Tibial artery (tissue), 4 donors: ENCODE results near the gene BCL6B.

Experiments used
- DNase-seq, 2 donors: peaks; one replicate each; pipeline ENCODE4 v3.0.0-alpha.2; 2019
- H3K27ac ChIP-seq, 2 donors: fragments of 200-600 bp; sonication (generic) in 1 of 2; 1 replicate in 1 of 2; 2 replicates in 1 of 2; pipeline ENCODE4 v1.5.1; 2018 to 2019; ENCODE audit warnings: mild to moderate bottlenecking in 1 of 2
- H3K27me3 ChIP-seq, 2 donors: fragments of 200-600 bp; sonication (generic) in 1 of 2; one replicate each; pipeline versions ENCODE4 v1.5.1 to v1.6.0; 2016 to 2019
- H3K36me3 ChIP-seq, 3 donors: fragments of 200-600 bp; sonication (generic) in 2 of 3; one replicate each; pipeline ENCODE4 v1.5.1; 2016 to 2019; ENCODE audit warnings: mild to moderate bottlenecking in 2 of 3
- H3K4me1 ChIP-seq, 4 donors: fragments of 200-600 bp; sonication (generic) in 2 of 4; 1 replicate in 3 of 4; 2 replicates in 1 of 4; pipeline ENCODE4 v1.5.1; 2016 to 2019
- H3K4me3 ChIP-seq, 2 donors: fragments of 200-600 bp; sonication (generic) in 1 of 2; 1 replicate in 1 of 2; 2 replicates in 1 of 2; pipeline ENCODE4 v1.5.1; 2018 to 2019; ENCODE audit warnings: mild to moderate bottlenecking in 2 of 2
- H3K9me3 ChIP-seq, 3 donors: fragments of 200-600 bp; sonication (generic) in 1 of 3; one replicate each; pipeline ENCODE4 v1.5.1; 2016 to 2019
- CTCF ChIP-seq, 2 experiments: fragments of 200-600 bp in 1 of 2; fragments of 450-650 bp in 1 of 2; IDR thresholded peaks; one replicate each; pipeline ENCODE4 v1.5.1; 2017 to 2019; ENCODE audit warnings: antibody characterized with exemption in 2 of 2, mild to moderate bottlenecking in 1 of 2, moderate library complexity in 1 of 2
- intact Hi-C: fragments of 100-400 bp; cut with DNase I; formaldehyde crosslinking; loops from one replicate; pipeline ENCODE4 v1.15.0; 2023; ENCODE audit warnings: low total_unique reads

BCL6B gene

GRCh38 chr17:7064261-7064660, 41.4 kb downstream of the BCL6B start:
- H3K9me3 ChIP-seq, result peaks cover 0 to 15% (median 11%) of the 10 kb centered on the region in 3 donors
- H3K27me3 ChIP-seq, result peaks cover 0 to 16% of the 10 kb centered on the region in 2 donors
- no peaks in the 10 kb centered on the region for H3K36me3 ChIP-seq
- intact Hi-C loops, result no loop called here
- H3K27ac ChIP-seq, result no peak overlapping the region
- H3K4me3 ChIP-seq, result no peak overlapping the region
- H3K4me1 ChIP-seq, result no peaks in the 10 kb centered on the region
- DNase-seq, result no peak
- TF ChIP-seq CTCF (IDR thresholded peaks at IDR 0.05), result no peak

- Histone ChIP-seq H3K36me3 (no peaks in the 10 kb centered on the region), H3K4me3 (no peak overlapping the region), H3K9me3 (peaks cover 0 to 15% (median 11%) of the 10 kb centered on the region in 3 donors), H3K4me1 (no peaks in the 10 kb centered on the region), H3K27ac (no peak overlapping the region), H3K27me3 (peaks cover 0 to 5% of the 10 kb centered on the region in 2 donors)
- DNase-seq, result no peak
- no peak for TF ChIP-seq CTCF (IDR thresholded peaks at IDR 0.05)
- intact Hi-C loops, result no loop called here
These were observed 44.3 kb downstream of the BCL6B start for GRCh38 chr17:7067198-7067597.

GRCh38 chr17:7068268-7068667, 45.4 kb downstream of the BCL6B start:
- intact Hi-C loops, result no loop called here
- Histone ChIP-seq H3K4me3 (no peak overlapping the region), H3K36me3 (no peaks in the 10 kb centered on the region), H3K4me1 (no peaks in the 10 kb centered on the region), H3K9me3 (peaks cover 0 to 15% (median 11%) of the 10 kb centered on the region in 3 donors), H3K27ac (no peak overlapping the region), H3K27me3 (peaks cover 0 to 2% of the 10 kb centered on the region in 2 donors)
- DNase-seq, result no peak
- no peak for TF ChIP-seq CTCF (IDR thresholded peaks at IDR 0.05)

GRCh38 chr17:7070712-7071111, 47.9 kb downstream of the BCL6B start:
- H3K4me3 ChIP-seq, result no peak overlapping the region
- no peak overlapping the region for H3K27ac ChIP-seq
- no peaks in the 10 kb centered on the region for H3K36me3 ChIP-seq
- peaks cover 0 to 15% (median 11%) of the 10 kb centered on the region in 3 donors for H3K9me3 ChIP-seq
- H3K4me1 ChIP-seq, result no peaks in the 10 kb centered on the region
- intact Hi-C loops, result no loop called here
- H3K27me3 ChIP-seq, result peaks cover 0 to 2% of the 10 kb centered on the region in 2 donors
- DNase-seq, result no peak
- TF ChIP-seq CTCF (IDR thresholded peaks at IDR 0.05), result no peak

- Histone ChIP-seq H3K27me3 (peaks cover 0 to 2% of the 10 kb centered on the region in 2 donors), H3K27ac (no peak overlapping the region), H3K36me3 (no peaks in the 10 kb centered on the region), H3K9me3 (peaks cover 0 to 15% (median 11%) of the 10 kb centered on the region in 3 donors), H3K4me1 (no peaks in the 10 kb centered on the region), H3K4me3 (no peak overlapping the region)
- TF ChIP-seq CTCF (IDR thresholded peaks at IDR 0.05), result no peak
- intact Hi-C loops, result no loop called here
- no peak for DNase-seq
These were observed 49.6 kb downstream of the BCL6B start for GRCh38 chr17:7072406-7072805.

- Histone ChIP-seq H3K27me3 (no peaks in the 10 kb centered on the region), H3K36me3 (no peaks in the 10 kb centered on the region), H3K27ac (no peak overlapping the region), H3K4me3 (no peak overlapping the region), H3K4me1 (no peaks in the 10 kb centered on the region), H3K9me3 (no peaks in the 10 kb centered on the region)
- intact Hi-C loops, result no loop called here
- no peak for DNase-seq
- no peak for TF ChIP-seq CTCF (IDR thresholded peaks at IDR 0.05)
These were observed 52.1 kb downstream of the BCL6B start for GRCh38 chr17:7074931-7075330.
